Heart left ventricle (tissue), 13 donors: ENCODE results near the gene SNTB2.
"Not testable (repeated sequence)": the region's sequence is repeated elsewhere in the genome, so short reads cannot be mapped to it uniquely, and the experiment has no call there.

Experiments used
- POLR2A ChIP-seq, 2 donors: fragments of 450-650 bp; IDR thresholded peaks; one replicate each; pipeline ENCODE4 v1.6.1; 2017; ENCODE audit warnings: antibody characterized with exemption in 2 of 2, mild to moderate bottlenecking in 2 of 2, moderate library complexity in 2 of 2
- TF ChIP-seq, protein P1 (sequence below), 12 donors: fragments of 200-600 bp; sonication (generic) in 4 of 12; IDR thresholded peaks; one replicate each; pipeline versions ENCODE4 v1.5.0 to v1.8.0; 2018 to 2022; ENCODE audit warnings: antibody characterized with exemption in 12 of 12, mild to moderate bottlenecking in 5 of 12
- donor health status: ischemic (EF 13 %, LVEDD 7.1; RV severe dilation, severe dysfunction).
- donor health status: DM: no; HTN: yes; CAD: no.
- donor health status: DM: no; HTN: no; CAD: no.
- donor health status: ischemic (EF 25% LVEDD 6.9; RV normal size, moderate dysfunction).
- donor health status: ischemic (EF 25% LVEDD 5.7; RV mildly dilated, moderate dysfunction).
- donor health status: ischemic (EF 35%, LVEDD 5.7; RV mildly dilated, moderate dysfunction).
- donor health status: nonischemic (EF 11% LVEDD 7.7; RV severe dilation, severe dysfunction).
- donor health status: DM: yes; HTN: yes; CAD: no.
- donor health status: PGD.
- donor health status: ischemic (EF 29% LVEDD 5.4; RV normal size, mild dysfunction).
- donor health status: nonischemic (EF 23%, LVEDD 6.1; RV moderate dilation, normal function).

DNA sequence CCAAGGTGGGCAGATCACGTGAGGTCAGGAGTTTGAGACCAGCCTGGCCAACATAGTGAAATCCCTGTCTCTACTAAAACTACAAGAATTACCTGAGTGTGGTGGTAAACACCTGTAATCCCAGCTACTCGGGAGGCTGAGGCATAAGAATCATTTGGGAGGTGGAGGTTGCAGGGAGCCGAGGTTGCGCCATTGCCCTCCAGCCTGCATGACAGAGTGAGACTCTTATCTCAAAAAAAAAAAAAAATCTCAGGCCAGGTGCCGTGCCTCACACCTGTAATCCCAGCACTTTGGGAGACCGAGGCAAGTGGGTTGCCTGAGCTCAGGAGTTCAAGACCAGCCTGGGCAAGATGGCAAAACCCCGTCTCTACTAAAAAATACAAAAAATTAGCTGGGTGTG, 109.8 kb downstream of the SNTB2 start:
- not testable (repeated sequence) for TF ChIP-seq POLR2A (IDR thresholded peaks at IDR 0.05)
- TF ChIP-seq, protein P1, sequence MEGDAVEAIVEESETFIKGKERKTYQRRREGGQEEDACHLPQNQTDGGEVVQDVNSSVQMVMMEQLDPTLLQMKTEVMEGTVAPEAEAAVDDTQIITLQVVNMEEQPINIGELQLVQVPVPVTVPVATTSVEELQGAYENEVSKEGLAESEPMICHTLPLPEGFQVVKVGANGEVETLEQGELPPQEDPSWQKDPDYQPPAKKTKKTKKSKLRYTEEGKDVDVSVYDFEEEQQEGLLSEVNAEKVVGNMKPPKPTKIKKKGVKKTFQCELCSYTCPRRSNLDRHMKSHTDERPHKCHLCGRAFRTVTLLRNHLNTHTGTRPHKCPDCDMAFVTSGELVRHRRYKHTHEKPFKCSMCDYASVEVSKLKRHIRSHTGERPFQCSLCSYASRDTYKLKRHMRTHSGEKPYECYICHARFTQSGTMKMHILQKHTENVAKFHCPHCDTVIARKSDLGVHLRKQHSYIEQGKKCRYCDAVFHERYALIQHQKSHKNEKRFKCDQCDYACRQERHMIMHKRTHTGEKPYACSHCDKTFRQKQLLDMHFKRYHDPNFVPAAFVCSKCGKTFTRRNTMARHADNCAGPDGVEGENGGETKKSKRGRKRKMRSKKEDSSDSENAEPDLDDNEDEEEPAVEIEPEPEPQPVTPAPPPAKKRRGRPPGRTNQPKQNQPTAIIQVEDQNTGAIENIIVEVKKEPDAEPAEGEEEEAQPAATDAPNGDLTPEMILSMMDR (IDR thresholded peaks at IDR 0.05), result not testable (repeated sequence)
